ENCODE results near the gene DUSP2. TPM values are rescaled to one million over a fixed set of nuclear protein-coding genes. Genes with fewer than 3 reads are reported as not detected.

The DUSP2 gene, protein sequence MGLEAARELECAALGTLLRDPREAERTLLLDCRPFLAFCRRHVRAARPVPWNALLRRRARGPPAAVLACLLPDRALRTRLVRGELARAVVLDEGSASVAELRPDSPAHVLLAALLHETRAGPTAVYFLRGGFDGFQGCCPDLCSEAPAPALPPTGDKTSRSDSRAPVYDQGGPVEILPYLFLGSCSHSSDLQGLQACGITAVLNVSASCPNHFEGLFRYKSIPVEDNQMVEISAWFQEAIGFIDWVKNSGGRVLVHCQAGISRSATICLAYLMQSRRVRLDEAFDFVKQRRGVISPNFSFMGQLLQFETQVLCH
- 8.1 TPM for total RNA-seq

DNA sequence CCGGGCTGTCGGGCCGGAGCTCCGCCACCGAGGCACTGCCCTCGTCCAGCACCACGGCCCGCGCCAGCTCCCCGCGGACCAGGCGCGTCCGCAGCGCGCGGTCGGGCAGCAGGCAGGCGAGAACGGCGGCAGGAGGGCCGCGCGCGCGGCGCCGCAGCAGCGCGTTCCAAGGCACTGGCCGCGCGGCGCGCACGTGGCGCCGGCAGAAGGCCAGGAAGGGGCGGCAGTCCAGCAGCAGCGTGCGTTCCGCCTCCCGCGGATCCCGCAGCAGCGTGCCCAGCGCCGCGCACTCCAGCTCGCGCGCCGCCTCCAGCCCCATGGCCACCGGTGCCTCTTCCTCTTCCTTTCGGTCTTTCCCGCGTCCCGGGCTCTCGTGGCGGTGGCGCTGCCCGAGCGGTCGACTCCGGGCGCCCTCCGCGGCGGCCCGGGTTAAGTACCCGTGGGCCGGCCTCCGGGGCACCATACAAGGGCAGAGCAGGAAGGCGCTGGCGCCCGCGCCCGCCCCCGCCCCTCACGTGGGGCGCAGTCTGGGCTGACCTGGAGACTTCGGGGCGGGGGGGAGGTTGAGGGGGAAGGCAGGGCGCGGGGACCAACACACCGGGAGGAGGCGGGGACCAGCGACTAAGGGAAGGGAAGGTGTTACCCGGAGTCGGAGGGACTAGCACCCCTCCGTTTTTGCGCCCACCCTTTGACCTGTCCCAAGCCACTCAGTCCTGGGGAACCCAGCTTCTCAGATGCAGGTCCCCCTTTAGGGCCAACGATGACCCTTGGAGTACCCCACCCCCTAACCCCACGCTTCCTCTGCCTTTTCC lies at the start of gene DUSP2:
TSS of gene DUSP2 (minus strand) at position 405 of the 812 bp plus-strand sequence. CDS start at position 319, 86 bp downstream.

DNA sequence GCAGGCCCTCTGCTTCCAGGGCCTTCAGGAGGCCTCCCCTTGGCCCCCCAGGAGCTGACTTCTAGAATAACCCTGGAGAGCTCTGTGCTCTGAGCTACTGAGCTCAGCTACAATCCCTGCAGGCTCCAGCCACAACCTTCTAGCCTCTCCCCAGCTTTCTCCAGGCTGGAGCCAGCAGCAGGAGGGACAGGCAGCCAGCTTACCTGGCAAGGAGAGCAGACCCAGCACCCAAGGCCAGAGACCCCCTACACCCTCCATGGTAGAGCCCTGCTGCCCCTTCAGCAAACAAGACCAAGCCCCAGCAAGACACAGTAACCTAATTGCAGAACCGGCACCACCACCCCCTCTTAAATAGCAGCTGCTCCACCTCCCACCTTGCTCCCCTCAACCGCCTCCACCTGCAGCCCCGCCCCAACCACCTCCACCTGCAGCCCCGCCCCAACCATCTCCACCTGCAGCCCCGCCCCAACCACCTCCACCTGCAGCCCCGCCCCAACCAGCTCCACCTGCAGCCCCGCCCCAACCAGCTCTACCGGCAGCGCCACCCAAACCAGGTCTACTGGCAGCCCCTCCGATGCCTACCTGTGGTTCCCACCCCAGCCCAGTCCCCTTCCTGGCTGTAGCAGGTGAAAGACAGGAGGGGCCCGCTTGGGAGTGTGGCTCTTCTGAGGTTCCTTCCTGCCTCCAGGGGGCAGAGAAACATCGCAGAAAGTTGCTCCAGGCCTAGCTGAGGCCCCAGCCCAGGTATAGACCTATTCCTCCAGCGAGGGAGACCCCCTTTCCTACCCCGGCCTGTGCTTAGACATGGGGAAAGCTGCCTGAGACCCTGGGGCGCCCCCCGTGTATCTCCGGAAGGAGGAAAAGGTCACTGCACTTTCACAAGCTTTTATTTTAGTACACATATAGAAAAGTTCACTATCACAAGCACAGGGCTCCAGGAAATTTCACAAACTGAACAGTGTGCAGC lies 6.8 kb downstream of the DUSP2 start, which contains the start of gene ASTL:
TSS of gene ASTL (minus strand) at position 324 of the 967 bp plus-strand sequence. CDS start at position 258, 66 bp downstream.

DNA sequence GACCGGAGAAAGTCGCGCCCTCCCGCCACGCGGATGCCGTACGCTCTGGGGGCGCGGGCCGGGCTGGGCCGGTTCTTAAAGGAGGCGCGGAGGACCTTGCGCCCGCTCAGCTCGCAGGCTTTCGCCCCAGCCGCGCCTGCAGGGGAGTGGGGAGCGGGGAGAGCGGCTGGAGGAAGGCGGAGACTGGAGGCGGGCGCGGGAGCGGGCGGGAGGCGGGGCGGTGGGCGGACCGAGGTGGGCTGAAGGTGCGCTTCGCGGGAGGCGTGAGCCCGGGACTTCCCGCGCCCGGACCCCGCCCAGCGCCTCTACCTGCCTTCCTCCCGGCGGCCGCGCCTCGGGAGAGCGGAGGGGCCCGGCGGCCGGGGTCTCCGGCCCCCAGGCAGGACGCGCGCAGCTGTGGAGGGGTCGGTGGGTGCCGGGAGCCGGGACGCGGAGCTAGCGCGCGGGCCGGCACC lies 28.8 kb downstream of the DUSP2 start, which contains the start of gene ADRA2B:
TSS of gene ADRA2B (minus strand) at position 148 of the 455 bp plus-strand sequence. CDS start 422 bp downstream, outside the sequence.

Other genes starting within 250 kb of the DUSP2 start
- gene ANKRD36C, start 153.6 kb downstream of the DUSP2 start, total RNA-seq = 229 TPM
- 1.3 TPM for gene GPAT2, start 110.5 kb downstream of the DUSP2 start, total RNA-seq
- 1.9 TPM for gene ADRA2B, start 28.9 kb downstream of the DUSP2 start, total RNA-seq
- 0.49 TPM for gene ASTL, start 6.9 kb downstream of the DUSP2 start, total RNA-seq
- gene STARD7, start 63.4 kb upstream of the DUSP2 start, total RNA-seq = 186 TPM
- 23.3 TPM for gene TMEM127, start 120.6 kb upstream of the DUSP2 start, total RNA-seq
- 106 TPM for gene CIAO1, start 120.8 kb upstream of the DUSP2 start, total RNA-seq
- gene SNRNP200, start 160.1 kb upstream of the DUSP2 start, total RNA-seq = 132 TPM
- 5.7 TPM for gene ITPRIPL1, start 179.9 kb upstream of the DUSP2 start, total RNA-seq
- 11.4 TPM for gene NCAPH, start 190.3 kb upstream of the DUSP2 start, total RNA-seq

Data from camera-type eye (tissue), 1 donor.